Measurements from ENCODE around the gene PCYT1A. TPM values are rescaled to one million over a fixed set of nuclear protein-coding genes. Genes with fewer than 3 reads are reported as not detected.

Gene PCYT1A
- total RNA-seq, 1 donor: 86.1 TPM

GRCh38 chr3:196284396-196284795 lies 3.1 kb downstream of the PCYT1A start:
- no peaks in the 10 kb centered on the region for H3K27me3 ChIP-seq (ENCODE audit: insufficient read depth, low read length)
- H3K36me3 ChIP-seq (ENCODE audit: insufficient read depth, low read length): no peaks in the 10 kb centered on the region
- H3K9me3 ChIP-seq (ENCODE audit: low read depth, low read length): no peaks in the 10 kb centered on the region
- no peak overlapping the region for H3K27ac ChIP-seq (ENCODE audit: low read depth, low read length)
- H3K4me1 ChIP-seq (ENCODE audit: insufficient read depth, low read length): peaks cover 37% of the 10 kb centered on the region
- peak; percentile 88 for DNase-seq (ENCODE audit: insufficient read length, low spot score, missing footprints)
- TF ChIP-seq, protein P1, sequence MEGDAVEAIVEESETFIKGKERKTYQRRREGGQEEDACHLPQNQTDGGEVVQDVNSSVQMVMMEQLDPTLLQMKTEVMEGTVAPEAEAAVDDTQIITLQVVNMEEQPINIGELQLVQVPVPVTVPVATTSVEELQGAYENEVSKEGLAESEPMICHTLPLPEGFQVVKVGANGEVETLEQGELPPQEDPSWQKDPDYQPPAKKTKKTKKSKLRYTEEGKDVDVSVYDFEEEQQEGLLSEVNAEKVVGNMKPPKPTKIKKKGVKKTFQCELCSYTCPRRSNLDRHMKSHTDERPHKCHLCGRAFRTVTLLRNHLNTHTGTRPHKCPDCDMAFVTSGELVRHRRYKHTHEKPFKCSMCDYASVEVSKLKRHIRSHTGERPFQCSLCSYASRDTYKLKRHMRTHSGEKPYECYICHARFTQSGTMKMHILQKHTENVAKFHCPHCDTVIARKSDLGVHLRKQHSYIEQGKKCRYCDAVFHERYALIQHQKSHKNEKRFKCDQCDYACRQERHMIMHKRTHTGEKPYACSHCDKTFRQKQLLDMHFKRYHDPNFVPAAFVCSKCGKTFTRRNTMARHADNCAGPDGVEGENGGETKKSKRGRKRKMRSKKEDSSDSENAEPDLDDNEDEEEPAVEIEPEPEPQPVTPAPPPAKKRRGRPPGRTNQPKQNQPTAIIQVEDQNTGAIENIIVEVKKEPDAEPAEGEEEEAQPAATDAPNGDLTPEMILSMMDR (IDR thresholded peaks at IDR 0.05; ENCODE audit: extremely low read depth, low read depth, low read length): no peak
- H3K4me2 ChIP-seq (ENCODE audit: insufficient read depth, low read length): peak overlapping the region; percentile 60
- peaks cover 76% of the 10 kb centered on the region for H3K79me2 ChIP-seq (ENCODE audit: insufficient read depth, low read length)
- peaks cover 39% of the 10 kb centered on the region for H4K20me1 ChIP-seq (ENCODE audit: insufficient read depth, low read length)
- H3K4me3 ChIP-seq (ENCODE audit: insufficient read depth, low read length): peak overlapping the region; percentile 6
- H2AFZ ChIP-seq (ENCODE audit: low read length): no peak overlapping the region

DNA sequence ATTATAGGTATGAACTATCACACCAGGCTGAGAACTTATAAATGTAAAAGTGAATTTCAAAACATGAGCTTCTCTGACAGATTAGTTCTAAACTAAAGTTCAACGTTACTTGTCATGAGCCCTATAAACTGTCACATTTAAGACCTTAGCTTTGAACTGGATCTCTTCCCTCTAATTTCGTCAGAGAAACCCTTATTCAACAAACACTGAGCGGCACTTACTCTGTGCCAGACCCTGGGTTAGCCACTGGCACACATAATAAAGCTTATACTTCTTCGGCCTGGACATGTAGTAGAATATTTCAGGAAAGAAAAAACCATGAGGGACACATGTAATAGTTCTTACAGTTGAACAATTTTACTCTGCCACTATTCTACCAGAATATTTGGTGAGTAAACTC lies 5.6 kb downstream of the PCYT1A start:
- peaks cover 88% of the 10 kb centered on the region for H3K79me2 ChIP-seq (ENCODE audit: insufficient read depth, low read length)
- no peaks in the 10 kb centered on the region for H3K27me3 ChIP-seq (ENCODE audit: insufficient read depth, low read length)
- H3K4me1 ChIP-seq (ENCODE audit: insufficient read depth, low read length): peaks cover 51% of the 10 kb centered on the region
- peaks cover 3% of the 10 kb centered on the region for H3K36me3 ChIP-seq (ENCODE audit: insufficient read depth, low read length)
- no peak overlapping the region for H3K4me3 ChIP-seq (ENCODE audit: insufficient read depth, low read length)
- DNase-seq (ENCODE audit: insufficient read length, low spot score, missing footprints): no peak
- no peaks in the 10 kb centered on the region for H3K9me3 ChIP-seq (ENCODE audit: low read depth, low read length)
- no peak overlapping the region for H3K27ac ChIP-seq (ENCODE audit: low read depth, low read length)
- H2AFZ ChIP-seq (ENCODE audit: low read length): no peak overlapping the region
- TF ChIP-seq, protein P1 (IDR thresholded peaks at IDR 0.05; ENCODE audit: extremely low read depth, low read depth, low read length): no peak
- peaks cover 50% of the 10 kb centered on the region for H4K20me1 ChIP-seq (ENCODE audit: insufficient read depth, low read length)
- no peak overlapping the region for H3K4me2 ChIP-seq (ENCODE audit: insufficient read depth, low read length)

DNA sequence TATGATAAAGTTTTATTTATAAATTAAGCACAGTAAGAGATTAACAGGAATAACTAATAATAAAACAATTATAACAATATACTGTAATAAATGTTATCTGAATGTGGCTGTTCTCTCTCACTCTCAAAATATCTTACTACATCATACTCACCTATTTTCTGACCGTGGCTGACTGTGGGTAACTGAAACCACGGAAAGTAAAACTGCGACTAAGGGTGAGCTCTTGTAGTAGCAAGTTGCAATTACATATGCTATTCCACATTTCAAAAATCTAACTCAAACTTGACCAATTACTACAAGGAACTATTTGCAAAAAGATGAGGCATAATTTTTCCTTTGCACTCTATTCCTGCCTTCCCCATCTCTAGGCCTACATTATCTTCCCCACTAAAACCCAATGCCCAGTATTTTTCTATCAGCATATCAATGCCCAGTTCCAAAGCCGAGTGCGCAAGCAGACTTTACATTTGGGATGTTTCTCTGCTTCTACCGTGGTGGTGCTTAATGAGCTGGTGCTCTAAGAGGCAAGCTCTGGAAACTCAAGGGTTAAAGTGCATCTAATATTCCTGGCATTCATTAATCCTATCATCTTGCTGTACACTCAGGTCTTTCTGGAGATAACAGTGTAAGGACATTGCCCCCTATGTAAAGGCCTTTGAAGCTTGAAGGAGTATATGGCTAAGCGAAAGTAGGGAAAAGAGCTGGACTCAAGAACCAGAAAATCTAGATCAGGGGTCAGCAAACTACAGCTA lies 6.7 kb downstream of the PCYT1A start:
- Histone ChIP-seq H3K27me3 (ENCODE audit: insufficient read depth, low read length) (no peaks in the 10 kb centered on the region), H3K4me1 (ENCODE audit: insufficient read depth, low read length) (peaks cover 41% of the 10 kb centered on the region), H4K20me1 (ENCODE audit: insufficient read depth, low read length) (peaks cover 47% of the 10 kb centered on the region), H3K4me3 (ENCODE audit: insufficient read depth, low read length) (no peak overlapping the region), H2AFZ (ENCODE audit: low read length) (no peak overlapping the region), H3K79me2 (ENCODE audit: insufficient read depth, low read length) (peaks cover 85% of the 10 kb centered on the region), H3K27ac (ENCODE audit: low read depth, low read length) (no peak overlapping the region), H3K4me2 (ENCODE audit: insufficient read depth, low read length) (no peak overlapping the region), H3K36me3 (ENCODE audit: insufficient read depth, low read length) (peaks cover 3% of the 10 kb centered on the region), H3K9me3 (ENCODE audit: low read depth, low read length) (no peaks in the 10 kb centered on the region)
- TF ChIP-seq, protein P1 (IDR thresholded peaks at IDR 0.05; ENCODE audit: extremely low read depth, low read depth, low read length): no peak
- DNase-seq (ENCODE audit: insufficient read length, low spot score, missing footprints): no peak

DNA sequence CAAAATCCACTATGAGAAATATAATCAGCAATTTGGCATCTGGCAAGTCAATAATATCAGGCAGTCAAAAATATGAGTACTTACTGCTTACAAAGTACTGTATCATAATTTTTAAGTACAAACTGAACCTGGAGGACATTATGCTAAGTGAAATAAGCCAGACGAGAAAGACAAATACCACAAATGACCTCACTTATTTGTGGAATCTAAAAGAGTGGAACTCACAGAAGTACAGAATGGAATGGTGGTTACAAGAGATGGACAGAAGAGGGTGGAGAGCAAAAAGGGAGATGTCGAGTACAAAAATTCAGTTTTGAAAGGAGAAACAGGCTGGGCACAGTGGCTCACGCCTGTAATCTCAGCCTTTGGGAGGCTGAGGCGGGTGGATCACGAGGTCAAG lies 12.4 kb downstream of the PCYT1A start:
- Histone ChIP-seq H3K79me2 (ENCODE audit: insufficient read depth, low read length) (peaks cover 76% of the 10 kb centered on the region), H3K27ac (ENCODE audit: low read depth, low read length) (no peak overlapping the region), H4K20me1 (ENCODE audit: insufficient read depth, low read length) (peaks cover 41% of the 10 kb centered on the region), H3K4me1 (ENCODE audit: insufficient read depth, low read length) (peaks cover 23% of the 10 kb centered on the region), H2AFZ (ENCODE audit: low read length) (no peak overlapping the region), H3K36me3 (ENCODE audit: insufficient read depth, low read length) (peaks cover 19% of the 10 kb centered on the region), H3K27me3 (ENCODE audit: insufficient read depth, low read length) (no peaks in the 10 kb centered on the region), H3K4me2 (ENCODE audit: insufficient read depth, low read length) (no peak overlapping the region), H3K4me3 (ENCODE audit: insufficient read depth, low read length) (no peak overlapping the region), H3K9me3 (ENCODE audit: low read depth, low read length) (no peaks in the 10 kb centered on the region)
- TF ChIP-seq, protein P1 (IDR thresholded peaks at IDR 0.05; ENCODE audit: extremely low read depth, low read depth, low read length): no peak
- DNase-seq (ENCODE audit: insufficient read length, low spot score, missing footprints): no peak

Data from osteoblast (primary cell).